Stimulated activated CD4-positive, alpha-beta T cell treated with anti-CD3 and anti-CD28 coated beads, TNF-alpha, amount 100 ng/mL, for 4 hours (primary cell): ENCODE data around the gene EEF1G.

Source experiments
- DNase-seq, 3 experiments: peaks; one replicate each; pipeline ENCODE4 v3.0.0-alpha.2; 2020; ENCODE audit warnings: low read depth in 3 of 3

EEF1G gene

DNA sequence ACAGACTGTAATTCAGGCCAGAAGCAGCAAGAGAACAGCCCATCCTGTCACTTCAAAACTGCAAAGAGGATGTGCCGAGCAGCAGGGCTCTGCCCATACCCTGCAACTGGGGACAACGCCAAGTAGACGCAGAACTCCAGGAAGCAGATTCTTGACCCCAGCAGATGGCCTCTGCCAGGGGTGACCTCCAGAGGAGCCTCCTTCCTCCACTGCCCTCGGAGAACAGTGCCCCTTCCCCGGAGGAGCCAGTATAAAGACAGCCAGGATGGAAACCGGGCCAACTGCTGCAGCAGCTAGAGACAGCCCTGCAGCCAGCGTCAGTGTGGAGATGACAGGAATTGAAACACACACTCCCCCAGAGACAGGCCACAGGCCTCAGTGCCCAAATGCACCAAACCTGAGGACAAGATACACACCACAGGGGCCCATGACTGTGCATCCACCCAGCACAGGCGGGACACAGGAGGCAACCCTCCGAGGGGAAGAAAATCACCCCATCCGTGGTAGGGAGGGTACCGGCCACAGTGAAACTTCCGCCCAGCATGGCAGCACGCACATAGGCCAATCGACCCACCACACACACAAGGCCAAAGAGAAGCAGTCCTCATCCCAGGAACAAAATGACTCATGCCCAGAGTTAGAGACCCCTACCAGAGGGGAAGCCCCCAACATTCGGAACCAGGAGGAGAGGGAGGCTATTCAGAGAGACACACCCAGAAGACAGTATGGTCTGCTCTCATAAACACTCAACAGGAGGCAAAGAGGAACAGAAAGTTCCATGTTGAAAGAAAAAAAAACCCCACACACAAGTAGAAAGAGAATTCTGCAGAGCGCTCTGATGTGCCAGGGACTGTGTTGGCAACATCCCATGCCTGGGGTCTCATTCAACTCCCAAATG is 32.6 kb downstream of the EEF1G start:
- DNase-seq, result no peak

DNA sequence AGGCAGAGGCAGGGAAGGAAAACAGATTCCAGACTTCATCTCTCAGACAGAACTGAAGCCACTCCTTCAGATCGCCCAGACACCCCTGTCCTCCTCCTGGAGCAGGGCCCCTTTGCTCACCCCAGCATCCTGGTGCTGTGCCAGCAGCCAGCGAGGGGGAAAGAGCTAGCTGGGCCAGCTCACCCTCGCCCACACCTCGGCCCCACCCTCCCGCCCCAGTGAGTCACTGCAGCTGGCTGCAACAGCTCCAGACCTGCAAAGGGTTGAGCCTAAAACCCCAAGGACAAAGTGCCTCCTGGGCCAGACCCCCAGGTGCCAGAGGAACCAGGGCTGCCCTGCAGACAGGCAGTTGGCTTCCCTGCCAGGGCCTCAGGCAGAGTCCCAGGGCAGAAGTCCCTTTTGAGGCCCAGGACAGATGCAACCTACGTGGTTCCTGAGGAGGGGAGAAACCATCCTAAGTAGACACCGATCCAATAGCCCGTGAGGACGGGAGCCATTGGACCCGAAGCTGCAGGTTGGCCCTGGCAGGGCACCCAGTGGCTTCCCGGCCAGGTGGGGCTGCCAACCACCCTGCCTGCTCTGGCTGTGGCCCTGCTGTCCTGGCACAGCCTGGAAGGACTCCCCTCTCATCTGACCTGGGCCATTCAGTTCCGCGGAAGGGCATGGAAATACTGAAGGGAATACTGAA is 34.3 kb downstream of the EEF1G start:
- no peak for DNase-seq

- no peak for DNase-seq
These were observed 35.0 kb downstream of the EEF1G start for GRCh38 chr11:62538470-62539237.

- no peak for DNase-seq
These were observed 37.3 kb downstream of the EEF1G start for GRCh38 chr11:62536301-62536957.

GRCh38 chr11:62535802-62536201 is 37.9 kb downstream of the EEF1G start:
- no peak for DNase-seq

DNA sequence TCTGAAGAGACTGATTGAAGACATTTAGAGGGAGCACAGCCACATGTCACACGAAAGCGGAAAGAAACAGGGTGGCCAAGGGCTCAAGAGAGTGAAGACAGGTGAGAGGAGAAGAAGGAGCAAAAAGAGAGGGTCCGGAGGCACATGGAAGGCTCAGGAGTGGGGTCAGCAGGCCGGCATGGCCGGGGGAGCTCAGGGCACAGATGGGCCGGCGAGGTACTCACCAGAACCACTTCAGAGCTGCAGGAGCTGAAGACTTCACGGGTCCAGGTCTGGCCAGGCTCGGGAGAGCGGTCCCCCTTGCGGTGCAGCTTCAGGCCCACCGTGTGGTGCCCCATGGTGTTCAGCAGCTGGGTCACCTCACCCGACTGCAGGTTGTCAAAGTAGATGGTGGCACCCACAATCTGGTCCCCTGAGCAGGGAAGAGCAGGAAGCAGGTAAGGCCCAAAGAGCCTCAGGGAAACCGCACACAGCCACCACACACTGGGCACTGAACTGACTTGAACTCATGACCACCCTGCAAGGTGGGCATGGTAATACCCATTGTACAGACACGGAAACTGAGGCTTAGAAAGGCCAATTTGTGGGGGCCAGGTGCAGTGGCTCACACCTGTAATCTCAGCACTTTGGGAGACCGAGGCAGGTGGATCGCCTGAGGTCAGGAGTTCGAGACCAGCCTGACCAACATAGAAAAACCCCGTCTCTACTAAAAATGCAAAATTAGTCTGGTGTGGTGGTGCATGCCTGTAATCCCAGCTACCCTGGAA is 38.7 kb downstream of the EEF1G start:
- no peak for DNase-seq

GRCh38 chr11:62532096-62532495 is 41.6 kb downstream of the EEF1G start:
- DNase-seq, result no peak

- no peak for DNase-seq
These were observed 56.8 kb downstream of the EEF1G start for GRCh38 chr11:62516736-62517371.

DNA sequence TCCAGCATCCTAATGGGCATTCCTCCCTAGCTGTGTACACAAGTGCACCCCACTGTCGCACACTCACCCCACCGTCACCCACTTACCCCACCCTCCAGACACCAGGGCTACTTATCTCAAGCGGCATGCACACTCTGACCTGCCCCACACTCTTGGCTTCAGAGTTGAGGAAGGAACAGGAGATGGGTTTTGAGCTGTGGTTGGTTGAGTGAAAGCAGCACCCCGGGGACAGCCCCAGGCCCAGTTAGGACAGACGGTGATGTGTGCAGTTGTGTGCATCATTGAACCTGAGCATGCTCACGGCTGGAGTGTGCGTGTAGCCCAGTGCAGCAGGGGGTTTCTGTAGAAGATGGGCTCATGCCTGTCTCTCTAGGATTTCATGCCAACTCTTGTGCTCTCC is 59.5 kb downstream of the EEF1G start:
- no peak for DNase-seq

DNA sequence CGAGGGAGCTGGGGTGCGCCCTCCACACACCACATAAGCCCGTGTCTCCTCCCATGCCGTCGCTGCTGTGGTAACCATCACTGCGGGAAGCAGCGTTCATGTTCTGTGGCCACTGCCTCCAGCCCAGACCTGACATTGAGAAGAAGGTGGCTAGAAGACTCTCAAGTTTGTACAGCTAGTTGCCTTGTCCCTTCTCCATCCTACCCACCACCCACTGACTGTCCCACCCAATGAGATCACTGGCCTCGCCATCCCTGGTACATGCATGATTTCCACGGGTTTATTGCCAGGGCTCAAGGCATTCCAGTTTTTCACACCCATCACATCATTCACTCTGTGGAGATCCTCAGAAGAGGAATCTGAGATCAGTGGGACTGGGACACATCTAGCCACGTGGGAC is 60.1 kb downstream of the EEF1G start:
- DNase-seq, result no peak

- DNase-seq, result no peak
These were observed 60.7 kb downstream of the EEF1G start for GRCh38 chr11:62512961-62513360.
